ENCODE results near the gene KLRG1. TPM values are rescaled to one million over a fixed set of nuclear protein-coding genes. Genes with fewer than 3 reads are reported as not detected.
A peak's percentile ranks its signal among the peaks of the same experiment; 100 is the strongest.

KLRG1 gene
- total and polyA plus RNA-seq, 9 of the 15 experiments (the other 6 are each of a cell fraction or from before 2014, with no cell fraction given), result 1.4 to 7.2 (median 2.1) TPM

DNA sequence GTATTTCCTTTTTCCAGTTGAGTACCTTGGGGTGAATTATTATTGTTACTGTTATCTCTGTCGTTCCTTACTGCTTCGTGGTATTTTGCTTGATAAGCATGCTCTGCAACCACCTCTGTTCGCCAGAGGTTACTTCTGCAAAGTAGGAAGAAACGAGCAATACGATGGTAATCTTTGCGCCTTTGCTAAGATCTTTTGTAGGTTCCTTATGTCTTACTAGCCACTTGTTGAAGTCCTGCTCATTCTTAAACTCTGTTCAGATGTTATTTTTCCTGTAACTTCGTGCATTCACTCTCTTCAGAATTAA is 39.2 kb upstream of the KLRG1 start (continued):
- TF ChIP-seq HMBOX1 (IDR thresholded peaks at IDR 0.05) (no peak), RBM14 (IDR thresholded peaks at IDR 0.05; ENCODE audit: borderline replicate concordance, insufficient read depth, low read depth, low read length) (no peak), FOXA3 (CRISPR knock-in tag; conservative IDR thresholded peaks at IDR 0.05 in 1 of 2, IDR thresholded peaks at IDR 0.05 in 1 of 2) (no peak), ZNF316 (IDR thresholded peaks at IDR 0.05) (peak; percentile 75), NBN (IDR thresholded peaks at IDR 0.05; ENCODE audit: low read depth) (peak; percentile 16; the same call in 1 of the 2 replicates), MTA3 (IDR thresholded peaks at IDR 0.05; ENCODE audit: borderline replicate concordance) (0 out of 2 replicates have a peak, but pooled peaks have one; percentile 8), SUPT5H (IDR thresholded peaks at IDR 0.05) (peak; percentile 3), GTF2F1 (IDR thresholded peaks at IDR 0.05; ENCODE audit: low read depth, low read length) (no peak), MGA (IDR thresholded peaks at IDR 0.05) (0 out of 2 replicates have a peak, but pooled peaks have one; percentile 64), NR2F6 (CRISPR knock-in tag; IDR thresholded peaks at IDR 0.05) (no peak), GATAD2A (IDR thresholded peaks at IDR 0.05) (0 out of 2 replicates have a peak, but pooled peaks have one; percentile 18), HDAC2 (IDR thresholded peaks at IDR 0.05) (peak; percentile 21; the same call in 1 of the 2 replicates), C11orf30 (IDR thresholded peaks at IDR 0.05; ENCODE audit: low read depth) (0 out of 2 replicates have a peak, but pooled peaks have one; percentile 50), SOX6 (IDR thresholded peaks at IDR 0.05) (0 out of 2 replicates have a peak, but pooled peaks have one; percentile 44), NFIC (IDR thresholded peaks at IDR 0.05) (peak; percentile 56; the same call in 1 of the 2 replicates), BRD9 (IDR thresholded peaks at IDR 0.05; ENCODE audit: low read depth, partially characterized antibody) (peak; percentile 23)
- TF ChIP-seq, protein P1, sequence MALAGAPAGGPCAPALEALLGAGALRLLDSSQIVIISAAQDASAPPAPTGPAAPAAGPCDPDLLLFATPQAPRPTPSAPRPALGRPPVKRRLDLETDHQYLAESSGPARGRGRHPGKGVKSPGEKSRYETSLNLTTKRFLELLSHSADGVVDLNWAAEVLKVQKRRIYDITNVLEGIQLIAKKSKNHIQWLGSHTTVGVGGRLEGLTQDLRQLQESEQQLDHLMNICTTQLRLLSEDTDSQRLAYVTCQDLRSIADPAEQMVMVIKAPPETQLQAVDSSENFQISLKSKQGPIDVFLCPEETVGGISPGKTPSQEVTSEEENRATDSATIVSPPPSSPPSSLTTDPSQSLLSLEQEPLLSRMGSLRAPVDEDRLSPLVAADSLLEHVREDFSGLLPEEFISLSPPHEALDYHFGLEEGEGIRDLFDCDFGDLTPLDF (CRISPR knock-in tag; IDR thresholded peaks at IDR 0.05), result 0 out of 2 replicates have a peak, but pooled peaks have one; percentile 1

Data from K562 (cell line).